Uterus (tissue), 2 donors: ENCODE data around the gene RPRD1B.

Source experiments
- POLR2A ChIP-seq, 2 donors: fragments of 450-650 bp; IDR thresholded peaks; one replicate each; pipeline ENCODE4 v1.6.1; 2016; ENCODE audit warnings: antibody characterized with exemption in 2 of 2, mild to moderate bottlenecking in 1 of 2, moderate library complexity in 1 of 2
- TF ChIP-seq, protein P1 (sequence below), 4 experiments: fragments of 200-600 bp in 2 of 4; fragments of 450-650 bp in 2 of 4; sonication (generic) in 2 of 4; IDR thresholded peaks; one replicate each; pipeline ENCODE4 v1.5.1; 2016 to 2019; ENCODE audit warnings: antibody characterized with exemption in 4 of 4, mild to moderate bottlenecking in 2 of 4, moderate library complexity in 1 of 4

GRCh38 chr20:38075161-38075998 is 41.8 kb downstream of the RPRD1B start:
- no peak for TF ChIP-seq POLR2A (IDR thresholded peaks at IDR 0.05)
- TF ChIP-seq, protein P1, sequence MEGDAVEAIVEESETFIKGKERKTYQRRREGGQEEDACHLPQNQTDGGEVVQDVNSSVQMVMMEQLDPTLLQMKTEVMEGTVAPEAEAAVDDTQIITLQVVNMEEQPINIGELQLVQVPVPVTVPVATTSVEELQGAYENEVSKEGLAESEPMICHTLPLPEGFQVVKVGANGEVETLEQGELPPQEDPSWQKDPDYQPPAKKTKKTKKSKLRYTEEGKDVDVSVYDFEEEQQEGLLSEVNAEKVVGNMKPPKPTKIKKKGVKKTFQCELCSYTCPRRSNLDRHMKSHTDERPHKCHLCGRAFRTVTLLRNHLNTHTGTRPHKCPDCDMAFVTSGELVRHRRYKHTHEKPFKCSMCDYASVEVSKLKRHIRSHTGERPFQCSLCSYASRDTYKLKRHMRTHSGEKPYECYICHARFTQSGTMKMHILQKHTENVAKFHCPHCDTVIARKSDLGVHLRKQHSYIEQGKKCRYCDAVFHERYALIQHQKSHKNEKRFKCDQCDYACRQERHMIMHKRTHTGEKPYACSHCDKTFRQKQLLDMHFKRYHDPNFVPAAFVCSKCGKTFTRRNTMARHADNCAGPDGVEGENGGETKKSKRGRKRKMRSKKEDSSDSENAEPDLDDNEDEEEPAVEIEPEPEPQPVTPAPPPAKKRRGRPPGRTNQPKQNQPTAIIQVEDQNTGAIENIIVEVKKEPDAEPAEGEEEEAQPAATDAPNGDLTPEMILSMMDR (IDR thresholded peaks at IDR 0.05), result no peak
